ENCODE data around the gene SLC17A5. TPM values are rescaled to one million over a fixed set of nuclear protein-coding genes. Genes with fewer than 3 reads are reported as not detected.
"Not testable (repeated sequence)": the region's sequence is repeated elsewhere in the genome, so short reads cannot be mapped to it uniquely, and the experiment has no call there.

SLC17A5 gene
- total RNA-seq, 1 donor from 2014 or later = 8.1 TPM

- TF ChIP-seq, protein P1, sequence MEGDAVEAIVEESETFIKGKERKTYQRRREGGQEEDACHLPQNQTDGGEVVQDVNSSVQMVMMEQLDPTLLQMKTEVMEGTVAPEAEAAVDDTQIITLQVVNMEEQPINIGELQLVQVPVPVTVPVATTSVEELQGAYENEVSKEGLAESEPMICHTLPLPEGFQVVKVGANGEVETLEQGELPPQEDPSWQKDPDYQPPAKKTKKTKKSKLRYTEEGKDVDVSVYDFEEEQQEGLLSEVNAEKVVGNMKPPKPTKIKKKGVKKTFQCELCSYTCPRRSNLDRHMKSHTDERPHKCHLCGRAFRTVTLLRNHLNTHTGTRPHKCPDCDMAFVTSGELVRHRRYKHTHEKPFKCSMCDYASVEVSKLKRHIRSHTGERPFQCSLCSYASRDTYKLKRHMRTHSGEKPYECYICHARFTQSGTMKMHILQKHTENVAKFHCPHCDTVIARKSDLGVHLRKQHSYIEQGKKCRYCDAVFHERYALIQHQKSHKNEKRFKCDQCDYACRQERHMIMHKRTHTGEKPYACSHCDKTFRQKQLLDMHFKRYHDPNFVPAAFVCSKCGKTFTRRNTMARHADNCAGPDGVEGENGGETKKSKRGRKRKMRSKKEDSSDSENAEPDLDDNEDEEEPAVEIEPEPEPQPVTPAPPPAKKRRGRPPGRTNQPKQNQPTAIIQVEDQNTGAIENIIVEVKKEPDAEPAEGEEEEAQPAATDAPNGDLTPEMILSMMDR (IDR thresholded peaks at IDR 0.05; ENCODE audit: unreplicated experiment) = no peak
- no peaks in the 10 kb centered on the region for H3K9me3 Mint-ChIP-seq (ENCODE audit: low read depth)
- H3K4me3 Mint-ChIP-seq (ENCODE audit: low read depth) = no peak overlapping the region
- H3K27ac Mint-ChIP-seq = no peak overlapping the region
- no peak for DNase-seq (ENCODE audit: low spot score, unreplicated experiment)
- no peaks in the 10 kb centered on the region for H3K36me3 Mint-ChIP-seq (ENCODE audit: insufficient read depth)
- H3K4me1 Mint-ChIP-seq (ENCODE audit: low read depth) = peaks cover 10% of the 10 kb centered on the region
- no peaks in the 10 kb centered on the region for H3K27me3 Mint-ChIP-seq
Measured at GRCh38 chr6:73569121-73569520, 84.7 kb downstream of the SLC17A5 start.

GRCh38 chr6:73566954-73567591 is 86.7 kb downstream of the SLC17A5 start:
- Mint-ChIP-seq H3K4me1 (ENCODE audit: low read depth) (peaks cover 5% of the 10 kb centered on the region), H3K9me3 (ENCODE audit: low read depth) (no peaks in the 10 kb centered on the region), H3K27ac (peak overlapping the region; percentile 22), H3K4me3 (ENCODE audit: low read depth) (no peak overlapping the region), H3K36me3 (ENCODE audit: insufficient read depth) (no peaks in the 10 kb centered on the region), H3K27me3 (no peaks in the 10 kb centered on the region)
- TF ChIP-seq, protein P1 (IDR thresholded peaks at IDR 0.05; ENCODE audit: unreplicated experiment) = no peak
- no peak for DNase-seq (ENCODE audit: low spot score, unreplicated experiment)

DNA sequence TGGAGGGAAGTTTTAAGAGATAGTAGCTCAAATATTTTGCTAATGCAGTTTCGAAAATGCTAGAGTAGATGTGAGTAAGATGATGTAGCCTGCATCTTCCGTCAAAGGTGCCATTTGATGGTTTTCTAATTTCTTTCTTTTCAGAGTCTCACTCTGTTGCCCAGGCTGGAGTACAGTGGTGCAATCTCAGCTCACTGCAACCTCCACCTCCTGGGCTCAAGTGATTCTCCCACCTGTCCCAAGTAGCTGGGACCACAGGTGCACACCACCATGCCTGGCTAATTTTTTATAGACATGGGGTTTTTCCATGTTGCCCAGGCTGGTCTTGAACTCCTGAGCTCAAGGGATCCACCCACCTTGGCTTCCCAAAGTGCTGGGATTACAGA is 87.3 kb downstream of the SLC17A5 start:
- H3K4me3 Mint-ChIP-seq (ENCODE audit: low read depth); DNase-seq (ENCODE audit: low spot score, unreplicated experiment); H3K27ac Mint-ChIP-seq; H3K27me3 Mint-ChIP-seq; H3K4me1 Mint-ChIP-seq (ENCODE audit: low read depth); H3K36me3 Mint-ChIP-seq (ENCODE audit: insufficient read depth); H3K9me3 Mint-ChIP-seq (ENCODE audit: low read depth): not testable (repeated sequence)

- no peaks in the 10 kb centered on the region for H3K36me3 Mint-ChIP-seq (ENCODE audit: insufficient read depth)
- no peak for DNase-seq (ENCODE audit: low spot score, unreplicated experiment)
- H3K4me1 Mint-ChIP-seq (ENCODE audit: low read depth) = peaks cover 5% of the 10 kb centered on the region
- H3K4me3 Mint-ChIP-seq (ENCODE audit: low read depth) = no peak overlapping the region
- H3K27ac Mint-ChIP-seq = no peak overlapping the region
- H3K27me3 Mint-ChIP-seq = no peaks in the 10 kb centered on the region
- H3K9me3 Mint-ChIP-seq (ENCODE audit: low read depth) = no peaks in the 10 kb centered on the region
- TF ChIP-seq, protein P1 (IDR thresholded peaks at IDR 0.05; ENCODE audit: unreplicated experiment) = no peak
Measured at GRCh38 chr6:73565767-73566485, 87.9 kb downstream of the SLC17A5 start.

DNA sequence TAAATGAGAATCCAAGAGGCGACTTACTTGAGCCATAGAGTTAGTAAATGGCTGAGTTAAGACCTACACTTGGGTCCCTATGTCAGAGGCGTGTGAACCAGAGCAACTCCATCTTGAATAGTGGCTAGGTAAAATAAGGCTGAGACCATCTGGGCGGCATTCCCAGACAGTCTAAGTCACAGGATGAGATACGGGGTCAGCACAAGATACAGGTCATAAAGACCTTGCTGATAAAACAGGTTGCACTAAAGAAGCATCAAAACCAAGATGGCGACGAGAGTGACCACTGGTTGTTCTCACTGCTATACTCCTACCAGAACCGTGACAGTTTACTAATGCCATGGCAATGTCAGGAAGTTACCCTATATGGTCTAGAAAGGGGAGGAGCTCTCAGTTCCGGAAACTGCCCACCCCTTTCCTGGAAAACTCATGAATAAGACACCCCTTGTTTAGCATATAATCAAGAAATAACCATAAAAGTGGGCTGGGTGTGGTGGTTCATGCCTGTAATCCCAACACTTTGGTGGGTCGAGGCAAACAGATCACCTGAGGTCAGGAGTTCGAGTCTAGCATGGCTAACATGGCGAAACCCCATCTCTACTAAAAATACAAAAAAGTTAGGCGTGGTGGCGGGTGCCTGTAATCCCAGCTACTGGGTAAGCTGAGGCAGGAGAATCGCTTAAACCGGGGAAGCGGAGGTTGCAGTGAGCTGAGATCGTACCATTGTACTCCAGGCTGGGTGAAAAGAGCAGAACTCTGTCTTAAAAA is 89.0 kb downstream of the SLC17A5 start:
- Mint-ChIP-seq H3K27me3 (no peaks in the 10 kb centered on the region), H3K4me3 (ENCODE audit: low read depth) (no peak overlapping the region), H3K9me3 (ENCODE audit: low read depth) (no peaks in the 10 kb centered on the region), H3K27ac (no peak overlapping the region), H3K4me1 (ENCODE audit: low read depth) (peaks cover 11% of the 10 kb centered on the region), H3K36me3 (ENCODE audit: insufficient read depth) (no peaks in the 10 kb centered on the region)
- TF ChIP-seq, protein P1 (IDR thresholded peaks at IDR 0.05; ENCODE audit: unreplicated experiment) = no peak
- no peak for DNase-seq (ENCODE audit: low spot score, unreplicated experiment)

All from progenitor cell of endocrine pancreas (in vitro differentiated cells).